ENCODE data around the gene TRPV2.

- TF ChIP-seq CTCF (IDR thresholded peaks at IDR 0.05) (no peak), POLR2A (IDR thresholded peaks at IDR 0.05) (no peak)
Observed at GRCh38 chr17:16374146-16374938, 41.0 kb upstream of the TRPV2 start.

All from testis (tissue), 2 donors.